Peyer's patch (tissue), 4 donors: ENCODE data around the gene ADORA2A.

Source experiments
- POLR2A ChIP-seq, 2 donors: fragments of 450-650 bp; IDR thresholded peaks; one replicate each; pipeline ENCODE4 v1.5.1; 2017; ENCODE audit warnings: antibody characterized with exemption in 2 of 2, mild to moderate bottlenecking in 2 of 2, moderate library complexity in 2 of 2
- TF ChIP-seq, protein P1 (sequence below), 6 experiments: fragments of 450-650 bp in 4 of 6; fragments of 200-600 bp in 2 of 6; sonication (generic) in 1 of 6; IDR thresholded peaks; one replicate each; pipeline ENCODE4 v1.5.1; 2017 to 2019; ENCODE audit warnings: antibody characterized with exemption in 6 of 6, mild to moderate bottlenecking in 3 of 6, moderate library complexity in 1 of 6

DNA sequence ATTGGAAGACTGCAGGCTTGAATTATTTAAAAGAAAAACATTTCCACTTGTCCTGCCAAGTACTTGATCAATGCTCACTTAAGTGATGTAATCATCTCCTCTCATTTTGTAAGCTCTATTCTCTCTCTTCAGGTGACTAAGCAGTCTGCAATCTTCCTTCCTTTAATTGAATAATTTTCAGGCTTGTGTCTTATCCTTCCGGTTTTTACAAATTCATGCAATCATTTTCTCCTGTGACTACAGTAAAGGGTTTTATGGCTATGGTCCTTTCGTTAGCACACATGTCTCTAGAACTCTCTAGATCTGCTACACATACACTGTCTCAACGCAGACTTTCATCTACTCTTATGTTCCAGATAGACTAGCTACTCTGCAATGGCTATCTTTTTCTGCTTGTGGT is 55.2 kb downstream of the ADORA2A start:
- TF ChIP-seq, protein P1, sequence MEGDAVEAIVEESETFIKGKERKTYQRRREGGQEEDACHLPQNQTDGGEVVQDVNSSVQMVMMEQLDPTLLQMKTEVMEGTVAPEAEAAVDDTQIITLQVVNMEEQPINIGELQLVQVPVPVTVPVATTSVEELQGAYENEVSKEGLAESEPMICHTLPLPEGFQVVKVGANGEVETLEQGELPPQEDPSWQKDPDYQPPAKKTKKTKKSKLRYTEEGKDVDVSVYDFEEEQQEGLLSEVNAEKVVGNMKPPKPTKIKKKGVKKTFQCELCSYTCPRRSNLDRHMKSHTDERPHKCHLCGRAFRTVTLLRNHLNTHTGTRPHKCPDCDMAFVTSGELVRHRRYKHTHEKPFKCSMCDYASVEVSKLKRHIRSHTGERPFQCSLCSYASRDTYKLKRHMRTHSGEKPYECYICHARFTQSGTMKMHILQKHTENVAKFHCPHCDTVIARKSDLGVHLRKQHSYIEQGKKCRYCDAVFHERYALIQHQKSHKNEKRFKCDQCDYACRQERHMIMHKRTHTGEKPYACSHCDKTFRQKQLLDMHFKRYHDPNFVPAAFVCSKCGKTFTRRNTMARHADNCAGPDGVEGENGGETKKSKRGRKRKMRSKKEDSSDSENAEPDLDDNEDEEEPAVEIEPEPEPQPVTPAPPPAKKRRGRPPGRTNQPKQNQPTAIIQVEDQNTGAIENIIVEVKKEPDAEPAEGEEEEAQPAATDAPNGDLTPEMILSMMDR (IDR thresholded peaks at IDR 0.05), result no peak
- no peak for TF ChIP-seq POLR2A (IDR thresholded peaks at IDR 0.05)
